WERI-Rb-1 (cell line): ENCODE data around the gene BYSL.

ENCODE experiments used
- DNase-seq: peaks from one replicate; pipeline ENCODE4 v3.0.0-alpha.2; 2020
- H3K27ac ChIP-seq: fragments of 250-450 bp; sonication (Bioruptor Pico); 2 replicates; pipeline ENCODE4 v1.5.1; 2020; ENCODE audit warnings: mild to moderate bottlenecking, moderate library complexity
- H3K27me3 ChIP-seq: fragments of 250-450 bp; sonication (Bioruptor Pico); 2 replicates; pipeline ENCODE4 v1.5.1; 2021; ENCODE audit warnings: mild to moderate bottlenecking, low read depth, moderate library complexity; ENCODE audit not compliant: insufficient read depth, severe bottlenecking
- H3K36me3 ChIP-seq: fragments of 250-450 bp; sonication (Bioruptor Pico); 2 replicates; pipeline ENCODE4 v1.5.1; 2020; ENCODE audit warnings: mild to moderate bottlenecking, moderate library complexity
- H3K4me3 ChIP-seq: 2 replicates; pipeline ENCODE4 v1.5.1; 2011; ENCODE audit warnings: low read depth, mild to moderate bottlenecking, control low read depth, low read length
- H3K9me3 ChIP-seq: fragments of 250-450 bp; sonication (Bioruptor Pico); 2 replicates; pipeline ENCODE4 v1.5.1; 2021; ENCODE audit warnings: mild to moderate bottlenecking, moderate library complexity; ENCODE audit not compliant: severe bottlenecking
- TF ChIP-seq, protein P1 (sequence below): IDR thresholded peaks from 2 replicates; pipeline ENCODE4 v1.5.1; 2011; ENCODE audit warnings: low read depth, mild to moderate bottlenecking, control low read depth, inconsistent platforms, low read length

The BYSL gene

DNA sequence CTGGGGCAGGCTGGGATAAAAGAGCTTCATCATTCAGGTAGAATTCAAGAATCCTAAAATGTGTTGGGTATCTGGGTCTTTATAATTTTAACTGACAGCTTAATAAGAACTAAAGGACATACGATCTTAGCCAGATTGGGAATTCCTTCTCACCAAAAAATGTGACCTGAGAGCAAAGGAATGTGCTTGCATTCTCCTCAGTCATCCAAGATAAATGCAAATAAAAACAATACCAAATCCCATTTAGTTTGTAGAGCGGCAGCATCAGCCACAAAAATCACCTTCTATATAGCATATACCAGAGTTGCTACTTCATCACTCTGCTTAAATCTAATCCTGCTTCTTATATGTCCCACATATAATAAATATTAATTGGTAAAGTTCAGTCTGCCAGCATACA, 43.1 kb upstream of the BYSL start:
- TF ChIP-seq, protein P1, sequence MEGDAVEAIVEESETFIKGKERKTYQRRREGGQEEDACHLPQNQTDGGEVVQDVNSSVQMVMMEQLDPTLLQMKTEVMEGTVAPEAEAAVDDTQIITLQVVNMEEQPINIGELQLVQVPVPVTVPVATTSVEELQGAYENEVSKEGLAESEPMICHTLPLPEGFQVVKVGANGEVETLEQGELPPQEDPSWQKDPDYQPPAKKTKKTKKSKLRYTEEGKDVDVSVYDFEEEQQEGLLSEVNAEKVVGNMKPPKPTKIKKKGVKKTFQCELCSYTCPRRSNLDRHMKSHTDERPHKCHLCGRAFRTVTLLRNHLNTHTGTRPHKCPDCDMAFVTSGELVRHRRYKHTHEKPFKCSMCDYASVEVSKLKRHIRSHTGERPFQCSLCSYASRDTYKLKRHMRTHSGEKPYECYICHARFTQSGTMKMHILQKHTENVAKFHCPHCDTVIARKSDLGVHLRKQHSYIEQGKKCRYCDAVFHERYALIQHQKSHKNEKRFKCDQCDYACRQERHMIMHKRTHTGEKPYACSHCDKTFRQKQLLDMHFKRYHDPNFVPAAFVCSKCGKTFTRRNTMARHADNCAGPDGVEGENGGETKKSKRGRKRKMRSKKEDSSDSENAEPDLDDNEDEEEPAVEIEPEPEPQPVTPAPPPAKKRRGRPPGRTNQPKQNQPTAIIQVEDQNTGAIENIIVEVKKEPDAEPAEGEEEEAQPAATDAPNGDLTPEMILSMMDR: no peak

DNA sequence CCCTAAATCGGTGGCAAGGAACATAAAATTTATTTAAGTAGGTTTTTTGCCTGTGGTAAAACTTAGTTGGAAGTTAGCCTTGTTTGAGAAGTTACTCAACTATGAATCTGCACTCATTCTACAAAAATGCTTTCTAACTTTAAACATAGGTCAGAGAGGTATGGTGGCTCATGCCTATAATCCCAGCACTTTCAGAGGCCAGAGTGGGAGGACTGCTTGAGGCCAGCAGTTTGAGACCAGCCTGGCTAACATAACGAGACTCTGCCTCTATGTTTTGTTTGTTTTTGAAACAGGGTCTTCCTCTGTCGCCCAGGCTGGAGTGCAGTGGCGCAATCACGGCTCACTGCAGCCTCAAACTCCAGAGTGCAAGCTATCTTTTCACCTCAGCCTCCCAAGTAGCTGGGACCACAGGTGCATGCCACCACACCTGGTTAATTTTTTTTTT, 42.3 kb upstream of the BYSL start:
- H3K27ac ChIP-seq: no peak overlapping the region
- no peak for DNase-seq

More for the DNA sequence above, 43.1 kb upstream of the BYSL start:
- Histone ChIP-seq H3K27me3 (no peaks in the 10 kb centered on the region), H3K4me3 (no peak overlapping the region), H3K9me3 (no peaks in the 10 kb centered on the region), H3K36me3 (peaks cover 55% of the 10 kb centered on the region), H3K27ac (no peak overlapping the region)
- DNase-seq: no peak

DNA sequence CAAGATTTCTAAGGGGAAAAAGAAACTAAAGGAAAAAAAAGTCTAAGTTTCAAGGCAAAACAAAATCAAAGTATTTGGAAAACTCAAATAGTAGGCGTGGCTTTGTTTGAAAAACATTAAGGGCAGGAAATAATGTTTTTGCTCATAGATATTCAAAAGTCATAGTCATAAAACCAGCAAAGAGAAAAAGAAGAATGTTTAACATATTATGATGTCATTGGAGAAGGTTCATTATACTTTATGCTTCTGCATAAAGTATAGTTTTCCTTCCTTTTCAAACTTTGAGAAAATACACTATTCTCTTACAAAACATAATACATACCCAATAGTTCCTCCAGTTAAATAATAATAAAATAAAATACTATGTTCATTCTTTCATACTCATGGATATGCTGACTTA, 39.8 kb upstream of the BYSL start:
- Histone ChIP-seq H3K27ac (no peak overlapping the region), H3K27me3 (no peaks in the 10 kb centered on the region), H3K4me3 (no peak overlapping the region), H3K36me3 (peaks cover 58% of the 10 kb centered on the region), H3K9me3 (no peaks in the 10 kb centered on the region)
- TF ChIP-seq, protein P1: no peak
- DNase-seq: no peak

More for the DNA sequence above, 42.3 kb upstream of the BYSL start:
- peaks cover 57% of the 10 kb centered on the region for H3K36me3 ChIP-seq
- TF ChIP-seq, protein P1: no peak
- H3K27me3 ChIP-seq: no peaks in the 10 kb centered on the region
- H3K4me3 ChIP-seq: no peak overlapping the region
- no peaks in the 10 kb centered on the region for H3K9me3 ChIP-seq

DNA sequence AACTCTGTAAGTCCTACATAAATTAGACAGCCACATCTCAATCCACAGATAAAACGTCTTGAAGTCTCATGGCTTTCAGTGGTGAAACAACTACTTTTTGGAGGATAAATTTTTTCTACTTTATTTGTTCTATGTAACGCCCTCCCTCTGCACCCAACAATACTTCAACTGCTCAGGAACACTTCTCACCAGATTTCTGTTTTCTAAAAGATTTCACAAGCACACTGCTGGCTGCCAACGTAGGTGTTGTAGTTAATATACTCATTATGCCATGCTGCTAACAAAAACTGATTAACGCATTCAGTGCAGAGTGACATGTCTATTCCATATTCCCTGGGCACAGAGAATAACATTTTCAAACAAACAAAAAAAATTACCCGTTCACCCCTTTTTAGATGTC, 36.3 kb upstream of the BYSL start:
- TF ChIP-seq, protein P1: no peak
- H3K36me3 ChIP-seq: peaks cover 54% of the 10 kb centered on the region
- no peaks in the 10 kb centered on the region for H3K27me3 ChIP-seq
- H3K9me3 ChIP-seq: no peaks in the 10 kb centered on the region
- no peak for DNase-seq
- no peak overlapping the region for H3K27ac ChIP-seq
- H3K4me3 ChIP-seq: no peak overlapping the region

DNA sequence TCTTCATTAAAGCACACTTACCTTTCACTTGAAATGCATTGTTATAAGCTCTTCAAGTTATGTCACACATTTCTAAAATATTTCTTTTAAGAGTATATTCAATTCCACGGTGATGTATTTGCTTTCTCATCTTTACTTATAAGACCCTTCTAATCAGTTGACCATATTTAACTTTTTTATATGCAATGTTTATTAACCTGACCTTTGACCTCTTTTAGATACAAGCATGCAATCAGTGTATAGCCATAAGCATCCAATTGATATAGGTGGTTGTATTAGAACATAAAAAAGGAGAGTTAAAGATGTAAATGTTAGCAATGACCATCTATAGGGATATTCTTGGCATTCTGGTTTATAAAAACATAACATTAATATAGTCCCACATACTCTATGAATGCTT, 35.4 kb upstream of the BYSL start:
- peaks cover 64% of the 10 kb centered on the region for H3K36me3 ChIP-seq
- TF ChIP-seq, protein P1: no peak
- no peaks in the 10 kb centered on the region for H3K27me3 ChIP-seq
- H3K9me3 ChIP-seq: no peaks in the 10 kb centered on the region
- no peak overlapping the region for H3K4me3 ChIP-seq
- DNase-seq: no peak
- no peak overlapping the region for H3K27ac ChIP-seq

DNA sequence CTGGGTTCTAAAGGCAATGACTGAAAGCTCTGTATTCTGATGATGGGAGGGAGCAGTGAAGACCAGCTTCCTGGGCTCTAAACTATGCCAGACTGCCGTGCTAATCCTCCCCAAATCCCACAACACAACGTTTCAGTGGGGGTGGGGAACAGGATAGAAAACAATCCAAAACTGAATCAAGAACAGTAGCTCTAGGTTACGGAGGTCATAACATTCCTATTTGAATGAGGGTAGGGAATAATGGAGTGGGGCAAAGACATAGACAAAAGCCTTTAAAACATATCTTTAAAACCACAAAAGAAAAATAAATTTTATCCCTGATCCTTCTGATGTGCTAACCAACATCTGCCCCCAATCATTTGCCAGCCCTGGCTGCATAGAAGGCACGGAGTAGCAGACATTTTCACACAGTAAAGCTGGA, 34.0 kb upstream of the BYSL start:
- Histone ChIP-seq H3K27ac (peak overlapping the region; percentile 51), H3K9me3 (no peaks in the 10 kb centered on the region), H3K36me3 (peaks cover 68% of the 10 kb centered on the region), H3K27me3 (no peaks in the 10 kb centered on the region), H3K4me3 (peak overlapping the region; percentile 0; the same call in 1 of the 2 replicates)
- TF ChIP-seq, protein P1: no peak
- DNase-seq: peak; percentile 80
